HT-29 (cell line): ENCODE results near the gene TAB3. TPM values are rescaled to one million over a fixed set of nuclear protein-coding genes. Genes with fewer than 3 reads are reported as not detected.
"Not testable (repeated sequence)": the region's sequence is repeated elsewhere in the genome, so short reads cannot be mapped to it uniquely, and the experiment has no call there.

Experiments
- DNase-seq: peaks from one replicate; pipeline ENCODE4 v3.0.0-alpha.2; 2015; ENCODE audit warnings: low spot score
- total RNA-seq: library from RNA; depleted of rRNA; stranded (reverse); fragments of >200 nt; shearing (Covaris generic); gene quantifications from 2 replicates; pipeline ENCODE4 v1.2.3, GENCODE V29; 2014

Gene TAB3
- total RNA-seq, 1 experiment from 2014 or later = 4.4 TPM

DNA sequence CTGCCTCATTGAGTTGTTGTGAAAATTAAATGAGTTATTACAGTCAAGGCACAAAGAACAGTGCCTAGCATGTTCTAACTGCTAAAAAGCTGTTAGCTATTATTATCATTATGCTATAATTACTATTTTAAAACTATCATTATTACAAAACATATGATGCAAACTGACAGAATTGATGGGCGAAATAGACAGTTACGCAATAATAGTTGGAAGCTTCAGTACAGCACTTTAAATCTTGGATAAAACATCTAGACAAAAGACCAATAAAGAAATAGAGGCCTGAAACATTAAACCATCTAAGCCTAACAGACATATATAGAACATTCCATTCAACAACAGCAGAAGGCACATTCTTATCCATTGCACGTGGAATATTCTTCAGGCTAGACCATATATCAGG is 73.0 kb downstream of the TAB3 start:
- DNase-seq = no peak

DNA sequence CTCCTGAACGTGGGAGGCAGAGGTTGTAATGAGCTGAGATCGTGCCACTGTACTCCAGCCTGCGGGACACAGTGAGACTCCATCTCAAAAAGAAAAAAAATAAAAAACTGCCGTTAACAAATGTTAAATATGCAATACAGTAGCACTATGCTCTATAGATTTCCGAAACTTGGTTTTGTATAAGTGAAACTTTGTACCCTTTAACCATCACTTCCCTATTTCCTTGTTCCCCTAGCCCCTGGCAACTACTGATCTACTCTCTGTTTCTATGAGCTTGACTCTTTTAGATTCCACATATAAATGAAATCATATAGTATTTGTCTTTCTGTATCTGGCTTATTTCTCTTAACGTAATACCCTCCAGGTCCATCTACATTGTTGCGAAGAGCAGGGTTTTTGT is 74.1 kb downstream of the TAB3 start:
- no peak for DNase-seq

DNA sequence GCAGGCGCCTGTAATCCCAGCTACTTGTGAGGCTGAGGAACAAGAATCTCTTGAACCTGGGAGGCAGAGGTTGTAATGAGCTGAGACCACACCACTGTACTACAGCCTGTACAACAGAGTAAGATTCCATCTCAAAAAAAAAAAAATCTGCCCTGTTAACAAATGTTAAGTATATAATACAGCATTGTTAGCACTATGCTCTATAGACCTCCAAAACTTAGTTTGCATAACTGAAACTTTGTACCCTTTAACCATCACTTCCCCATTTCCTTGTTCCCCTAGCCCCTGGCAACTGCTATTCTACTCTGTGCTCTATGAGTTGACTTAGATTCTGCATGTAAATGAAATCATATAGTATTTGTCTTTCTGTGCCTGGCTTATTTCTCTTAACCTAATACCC is 76.7 kb downstream of the TAB3 start:
- DNase-seq = no peak

DNA sequence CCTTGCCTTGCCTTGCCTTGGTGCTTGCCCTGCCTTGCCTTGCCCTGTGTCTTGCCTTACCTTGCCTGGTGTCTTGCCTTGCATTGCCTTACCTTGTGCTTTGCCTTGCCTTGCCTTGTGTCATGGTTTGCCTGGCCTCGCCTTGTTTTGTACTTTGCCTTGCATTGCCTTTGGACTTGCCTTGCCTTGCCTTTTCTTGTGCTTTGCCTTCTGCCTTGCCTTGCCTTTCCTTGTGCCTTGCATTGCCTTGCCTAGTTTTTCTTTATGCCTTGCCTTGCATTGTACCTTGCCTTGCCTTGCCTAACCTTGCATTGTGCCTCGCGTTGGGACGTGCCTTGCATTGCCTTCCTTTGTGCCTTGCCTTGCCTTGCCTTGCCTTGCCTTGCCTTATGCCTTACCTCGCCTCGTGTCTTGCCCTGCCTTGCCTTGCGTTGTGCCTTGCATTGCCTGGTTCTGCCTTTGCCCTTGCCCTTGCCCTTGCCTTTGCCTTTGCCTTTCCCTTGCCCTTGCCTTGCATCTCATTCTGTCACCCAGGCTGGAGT is 82.8 kb downstream of the TAB3 start:
- no peak for DNase-seq

DNA sequence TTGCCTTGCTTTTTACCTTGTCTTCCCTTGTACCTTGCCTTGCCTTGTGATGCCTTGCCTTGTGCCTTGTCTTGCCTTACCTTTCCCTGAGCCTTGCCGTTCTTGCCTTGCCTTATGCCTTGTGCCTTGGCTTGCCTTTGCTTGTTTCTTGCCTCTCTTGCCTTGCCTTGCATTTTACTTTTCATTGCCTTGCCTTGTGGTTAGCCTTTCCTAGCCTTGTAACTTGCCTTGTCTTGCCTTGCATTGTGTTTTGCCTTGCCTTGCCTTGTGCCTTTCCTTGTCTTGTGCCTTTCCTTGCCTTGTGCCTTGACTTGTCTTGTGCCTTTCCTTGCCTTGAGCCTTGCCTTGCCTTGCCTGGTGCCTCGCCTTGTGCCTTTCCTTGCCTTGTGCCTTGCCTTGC is 84.6 kb downstream of the TAB3 start:
- no peak for DNase-seq

DNA sequence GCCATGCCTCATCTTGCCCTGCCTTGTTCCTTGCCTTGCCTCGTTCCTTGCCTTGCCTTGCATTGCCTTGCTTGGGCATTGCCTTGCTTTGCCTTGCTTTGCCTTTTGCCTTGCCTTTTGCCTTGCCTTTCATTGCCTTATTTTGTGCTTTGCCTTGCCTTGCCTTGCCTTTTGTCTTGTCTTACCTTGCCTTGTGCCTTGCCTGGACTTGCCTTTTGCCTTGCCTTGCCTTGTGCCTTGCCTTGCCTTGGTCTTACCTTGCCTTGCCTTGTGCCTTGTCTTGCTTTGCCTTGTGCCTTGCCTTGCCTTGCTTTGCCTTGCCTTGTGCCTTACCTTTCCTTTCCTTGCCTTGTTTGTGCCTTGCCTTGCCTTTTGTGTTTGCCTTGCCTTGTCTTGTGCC is 88.2 kb downstream of the TAB3 start:
- DNase-seq = no peak

DNA sequence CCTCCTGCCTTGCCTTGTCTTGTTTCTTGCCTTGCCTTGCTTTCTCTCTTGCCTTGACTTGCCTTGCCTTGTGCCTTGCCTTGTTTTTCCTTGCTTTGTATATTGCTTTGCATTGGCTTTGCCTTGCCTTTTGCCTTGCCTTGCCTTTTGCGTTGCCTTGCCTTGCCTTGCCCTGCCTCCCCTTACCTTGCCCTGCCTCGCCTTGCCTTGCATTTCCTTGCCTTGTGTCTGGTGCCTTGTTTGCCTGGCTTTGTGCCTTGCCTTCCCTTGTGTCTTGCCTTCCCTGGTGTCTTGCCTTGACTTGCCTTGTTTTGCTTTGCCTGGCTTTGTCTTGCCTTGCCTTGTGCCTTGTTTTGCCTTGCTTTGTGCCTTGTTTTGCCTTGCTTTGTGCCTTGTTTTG is 89.7 kb downstream of the TAB3 start:
- DNase-seq = no peak

DNA sequence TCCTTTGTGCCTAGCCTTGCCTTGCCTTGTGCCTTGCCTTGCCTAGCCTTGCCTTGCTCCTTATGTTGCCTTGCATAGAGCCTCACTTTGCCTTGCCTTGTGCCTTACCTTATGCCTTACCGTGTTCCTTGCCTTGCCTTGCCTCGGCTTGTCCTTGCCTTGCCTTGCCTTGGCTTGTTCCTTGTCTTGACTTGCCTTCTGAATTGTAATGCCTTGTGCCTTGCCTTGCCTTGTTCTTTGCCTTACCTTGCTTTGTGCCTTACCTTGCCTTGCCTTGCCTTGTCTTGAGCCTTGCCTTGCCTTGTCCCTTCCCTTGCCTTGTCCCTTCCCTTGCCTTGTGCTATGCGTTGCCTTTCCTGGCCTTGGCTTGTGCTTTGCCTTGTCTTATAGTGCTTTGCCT is 90.2 kb downstream of the TAB3 start:
- DNase-seq = no peak

DNA sequence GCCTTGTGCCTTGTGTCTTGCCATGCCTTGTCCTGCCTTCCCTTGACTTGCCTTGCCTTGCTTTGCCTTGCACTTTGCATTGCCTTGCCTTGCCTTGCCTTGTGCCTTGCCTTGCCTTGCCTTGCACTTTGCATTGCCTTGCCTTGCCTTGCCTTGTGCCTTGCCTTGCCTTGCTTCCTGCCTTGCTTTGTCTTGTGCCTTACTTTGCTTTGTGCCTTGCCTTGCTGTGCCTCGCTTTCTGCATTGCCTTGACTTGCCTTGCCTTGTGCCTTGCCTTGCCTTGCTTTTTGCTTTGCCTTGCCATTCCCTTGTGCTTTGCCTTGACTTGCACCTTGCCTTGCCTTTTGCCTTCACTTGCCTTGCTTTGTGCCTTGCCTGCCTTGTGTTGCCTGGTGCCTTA is 91.8 kb downstream of the TAB3 start:
- DNase-seq = not testable (repeated sequence)

DNA sequence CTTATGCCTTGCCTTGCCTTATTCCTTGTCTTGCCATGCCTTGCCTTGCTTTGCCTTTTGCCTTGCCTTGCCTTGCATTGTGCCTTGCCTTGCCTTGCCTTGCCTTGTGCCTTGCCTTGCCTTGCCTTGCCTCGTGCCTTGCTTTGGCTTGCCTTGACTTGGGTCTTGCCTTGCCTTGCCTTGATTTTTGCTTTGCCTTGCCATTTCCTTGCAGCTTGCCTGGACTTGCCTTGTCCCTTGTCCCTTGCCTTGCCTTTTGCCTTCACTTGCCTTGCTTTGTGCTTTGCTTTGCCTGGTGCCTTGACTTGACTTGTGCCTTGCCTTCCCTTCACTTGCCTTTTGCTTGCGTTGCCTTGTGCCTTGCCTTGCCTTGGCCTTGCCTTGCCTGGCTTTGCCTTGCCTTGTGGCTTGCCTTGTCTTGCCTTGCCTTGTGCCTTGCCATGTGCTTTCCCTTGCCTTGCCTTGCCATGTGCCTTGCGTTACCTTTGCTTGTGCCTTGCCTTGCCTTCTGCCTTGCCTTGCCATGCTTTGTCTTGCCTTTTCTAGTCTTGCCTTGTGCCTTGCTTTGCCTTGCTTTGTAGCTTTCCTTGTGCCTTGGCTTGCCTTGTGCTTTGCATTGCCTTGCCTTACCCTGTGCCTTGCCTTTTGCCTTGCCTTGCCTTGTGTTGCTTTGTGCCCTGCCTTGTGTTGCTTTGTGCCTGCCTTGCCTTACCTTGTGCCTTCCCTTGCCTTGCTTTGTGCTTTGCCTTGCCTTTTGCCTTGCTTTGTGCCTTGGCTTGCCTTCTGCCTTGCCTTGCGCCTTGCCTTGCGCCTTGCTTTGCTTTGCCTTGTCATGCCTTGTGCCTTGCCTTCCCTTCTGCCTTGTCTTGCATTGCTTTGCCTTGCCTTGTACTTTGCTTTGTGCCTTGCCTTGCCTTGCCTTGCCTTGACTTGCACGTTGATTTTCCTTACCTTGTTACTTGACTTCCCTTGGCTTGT is 92.8 kb downstream of the TAB3 start:
- DNase-seq = no peak

DNA sequence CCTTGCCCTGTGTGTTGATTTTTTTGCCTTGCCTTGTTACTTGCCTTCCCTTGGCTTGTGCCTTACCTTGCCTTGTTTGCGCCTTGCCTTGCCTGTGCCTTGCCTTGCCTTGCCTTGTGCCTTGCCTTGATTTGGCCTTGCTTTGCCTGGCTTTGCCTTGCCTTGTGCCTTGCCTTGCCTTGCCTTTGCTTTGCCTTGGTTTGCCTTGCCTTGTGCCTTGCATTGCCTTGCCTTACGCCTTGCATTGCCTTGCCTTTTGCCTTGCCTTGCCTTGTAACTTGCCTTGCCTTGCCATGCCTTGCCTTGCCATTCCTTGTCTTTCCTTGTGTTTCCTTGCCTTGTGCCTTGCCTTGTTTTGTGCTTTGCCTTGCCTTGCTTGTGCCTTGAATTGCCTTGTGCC is 94.6 kb downstream of the TAB3 start:
- no peak for DNase-seq

DNA sequence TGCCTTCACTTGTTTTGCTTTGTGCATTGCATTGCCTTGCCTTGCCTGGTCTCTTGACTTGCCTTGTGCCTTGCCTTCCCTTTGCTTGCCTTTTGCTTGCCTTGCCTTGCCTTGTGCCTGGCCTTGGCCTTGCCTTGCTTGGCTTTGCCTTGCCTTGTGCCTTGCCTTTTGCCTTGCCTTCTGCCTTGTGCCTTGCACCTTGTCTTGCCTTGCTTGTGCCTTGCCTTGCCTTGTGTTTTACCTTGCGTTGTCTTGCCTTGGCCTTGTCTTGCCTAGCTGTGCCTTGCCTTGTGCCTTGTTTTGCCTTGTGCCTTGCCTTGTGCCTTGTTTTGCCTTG is 95.3 kb downstream of the TAB3 start:
- DNase-seq = no peak

DNA sequence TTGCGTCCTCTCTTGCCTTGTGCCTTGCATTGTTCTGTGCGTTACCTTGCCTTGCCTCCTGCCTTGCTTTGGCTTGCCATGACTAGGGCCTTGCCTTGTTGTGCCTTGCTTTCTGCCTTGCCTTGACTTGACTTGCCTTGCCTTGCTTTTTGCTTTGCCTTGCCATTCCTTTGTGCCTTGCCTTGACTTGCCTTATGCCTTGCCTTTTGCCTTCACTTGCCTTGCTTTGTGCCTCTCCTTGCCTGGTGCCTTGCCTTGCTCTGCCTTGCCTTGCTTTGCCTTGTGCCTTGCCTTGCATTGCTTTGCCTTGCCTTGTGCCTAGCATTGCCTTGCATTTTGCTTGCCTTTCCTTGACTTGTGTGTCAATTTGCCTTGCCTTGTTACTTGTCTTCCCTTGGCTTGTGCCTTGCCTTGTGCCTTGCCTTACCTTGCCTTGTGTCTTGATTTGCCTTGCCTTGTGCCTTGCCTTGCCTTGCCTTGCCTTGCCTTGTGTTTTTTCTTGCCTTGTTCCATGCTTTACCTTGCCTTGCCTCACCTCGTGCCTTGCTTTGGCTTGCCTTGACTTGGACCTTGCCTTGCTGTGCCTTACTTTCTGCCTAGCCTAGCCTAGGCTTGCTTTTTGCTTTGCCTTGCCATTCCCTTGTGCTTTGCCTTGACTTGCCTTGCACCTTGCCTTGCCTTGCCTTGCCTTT is 95.8 kb downstream of the TAB3 start:
- no peak for DNase-seq

DNA sequence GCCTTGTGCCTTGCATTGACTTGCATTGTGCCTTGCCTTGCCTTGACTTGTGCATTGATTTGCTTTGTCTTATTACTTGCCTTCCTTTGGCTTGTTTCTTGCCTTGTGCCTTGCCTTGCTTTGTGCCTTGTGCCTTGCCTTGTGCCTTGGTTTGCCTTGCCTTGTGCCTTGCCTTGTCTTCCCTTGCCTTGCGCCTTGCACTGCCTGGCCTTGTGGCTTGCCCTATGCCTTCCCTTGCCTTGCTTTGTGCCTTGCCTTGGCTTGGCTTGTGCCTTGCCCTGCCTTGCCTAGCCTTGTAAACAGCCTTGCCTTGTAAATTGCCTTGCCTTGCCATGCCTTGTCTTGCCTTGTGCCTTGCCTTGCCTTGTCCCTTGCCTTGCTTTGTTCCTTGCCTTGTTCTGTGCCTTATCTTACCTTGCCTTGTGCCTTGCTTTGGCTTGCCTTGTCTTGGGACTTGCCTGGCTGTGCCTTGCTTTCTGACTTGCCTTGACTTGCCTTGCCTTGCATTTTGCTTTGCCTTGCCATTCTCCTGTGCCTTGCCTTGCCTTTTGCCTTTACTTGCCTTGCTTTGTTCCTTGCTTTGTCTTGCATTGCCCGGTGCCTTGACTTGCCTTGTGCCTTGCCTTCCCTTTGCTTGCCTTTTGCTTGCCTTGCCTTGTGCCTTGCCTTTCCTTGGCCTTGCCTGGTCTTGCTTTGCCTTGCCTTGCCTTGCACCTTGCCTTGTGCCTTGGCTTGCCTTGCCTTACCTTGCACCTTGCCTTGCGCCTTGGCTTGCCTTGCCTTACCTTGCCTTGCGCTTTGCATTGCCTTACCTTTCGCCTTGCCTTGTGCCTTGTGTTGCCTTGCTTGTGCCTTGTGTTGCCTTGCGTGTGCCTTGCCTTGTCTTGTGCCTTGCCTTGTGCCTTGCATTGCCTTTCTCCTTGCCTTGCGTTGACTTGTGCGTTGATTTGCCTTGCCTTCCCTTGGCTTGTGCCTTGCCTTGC is 97.5 kb downstream of the TAB3 start:
- no peak for DNase-seq

DNA sequence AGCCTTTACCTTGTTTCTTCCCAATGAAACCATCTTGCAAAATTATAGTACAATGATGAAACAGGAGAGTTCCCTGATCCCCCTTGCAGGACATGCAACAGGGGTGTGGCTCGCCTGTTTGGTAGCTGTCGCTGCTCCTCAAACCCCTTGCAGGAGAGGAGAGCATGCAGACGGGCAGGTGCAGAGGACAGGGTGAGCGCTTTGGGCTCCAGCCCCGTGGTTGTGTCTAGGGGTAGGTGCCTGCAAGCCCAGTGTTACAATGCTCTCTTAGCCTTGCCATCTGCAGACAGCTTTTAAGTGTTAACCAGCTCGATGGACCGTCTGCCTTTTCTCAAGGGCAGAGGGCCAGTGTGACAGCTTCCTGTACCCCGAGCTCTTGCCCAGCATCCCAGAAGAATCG is 102.0 kb downstream of the TAB3 start:
- no peak for DNase-seq

DNA sequence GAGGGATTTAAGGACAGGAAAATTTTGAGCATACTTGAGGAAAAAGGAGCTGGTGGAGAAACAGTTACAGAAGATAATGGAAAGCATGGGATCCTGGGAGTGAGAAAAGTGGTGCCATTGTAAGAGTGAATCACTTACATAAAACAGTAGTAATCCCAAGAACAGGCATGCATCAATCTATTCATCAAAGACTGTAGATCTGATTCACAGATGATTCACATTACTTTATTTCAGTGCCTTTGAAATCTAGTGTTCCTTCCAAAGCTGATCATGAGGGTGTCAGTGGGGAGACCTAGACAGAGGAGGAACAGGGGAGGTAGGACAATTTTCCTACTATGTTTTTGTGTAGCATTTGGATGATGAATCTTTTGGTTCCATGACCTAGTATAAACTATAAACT is 102.7 kb downstream of the TAB3 start:
- no peak for DNase-seq

DNA sequence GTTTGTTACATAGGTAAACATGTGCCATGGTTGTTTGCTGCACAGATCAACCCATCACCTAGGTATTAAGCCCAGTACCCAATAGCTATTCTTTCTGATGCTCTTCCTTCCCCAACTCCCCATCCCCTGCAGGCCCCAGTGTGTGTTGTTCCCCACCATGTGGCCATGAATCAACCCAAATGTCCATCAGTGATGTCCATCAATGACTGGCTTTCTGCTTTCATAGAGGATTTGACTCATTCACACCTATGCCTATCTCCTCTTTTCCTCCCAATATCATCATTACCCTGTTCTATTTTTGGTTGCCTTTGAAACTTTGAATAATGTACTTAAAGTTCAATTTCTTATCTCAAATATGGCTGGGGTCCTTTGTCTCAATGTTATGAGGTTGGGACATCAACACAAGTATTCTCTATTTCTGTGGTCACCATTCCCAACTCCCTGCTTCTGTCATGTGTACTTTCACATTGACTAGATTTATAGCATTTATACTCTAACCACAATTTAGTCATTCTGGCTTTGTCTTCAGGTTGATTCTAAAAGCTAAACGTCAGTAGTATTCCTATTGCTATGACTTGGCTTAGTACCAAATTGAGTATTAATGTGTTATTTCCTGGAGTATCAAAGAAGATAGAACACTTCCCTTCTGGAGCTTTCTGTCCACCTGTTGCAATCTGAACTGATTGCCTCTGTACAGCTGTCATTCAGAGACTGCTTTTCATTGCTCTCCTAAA is 107.2 kb downstream of the TAB3 start:
- DNase-seq = no peak

DNA sequence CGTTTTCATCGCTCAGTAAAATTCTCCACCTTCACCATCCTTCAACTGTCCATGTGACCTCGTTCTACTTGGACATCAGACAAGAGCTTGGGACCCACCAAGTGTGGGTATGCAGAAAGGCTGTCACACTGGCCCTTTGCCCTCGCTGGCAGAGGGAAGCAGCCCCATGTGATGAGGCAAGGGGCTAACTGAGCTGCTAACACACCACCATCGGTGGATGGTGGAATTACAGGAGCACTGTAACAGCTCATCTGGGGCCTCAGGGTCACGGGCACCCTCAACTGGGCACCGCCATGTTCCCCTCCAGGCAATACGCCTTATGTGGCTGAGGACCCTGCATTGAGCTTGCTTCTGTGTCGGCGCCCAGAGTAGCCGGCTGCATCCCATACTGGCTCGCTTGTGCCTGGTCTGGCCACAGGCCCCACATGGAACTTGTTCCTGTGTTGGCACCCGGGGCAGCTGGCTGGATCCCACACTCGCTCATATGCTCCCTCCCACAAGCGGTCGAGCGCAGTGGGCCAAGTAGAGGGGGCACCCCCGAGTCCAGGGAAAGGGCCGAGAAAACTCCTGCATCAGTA is 109.5 kb downstream of the TAB3 start:
- no peak for DNase-seq

DNA sequence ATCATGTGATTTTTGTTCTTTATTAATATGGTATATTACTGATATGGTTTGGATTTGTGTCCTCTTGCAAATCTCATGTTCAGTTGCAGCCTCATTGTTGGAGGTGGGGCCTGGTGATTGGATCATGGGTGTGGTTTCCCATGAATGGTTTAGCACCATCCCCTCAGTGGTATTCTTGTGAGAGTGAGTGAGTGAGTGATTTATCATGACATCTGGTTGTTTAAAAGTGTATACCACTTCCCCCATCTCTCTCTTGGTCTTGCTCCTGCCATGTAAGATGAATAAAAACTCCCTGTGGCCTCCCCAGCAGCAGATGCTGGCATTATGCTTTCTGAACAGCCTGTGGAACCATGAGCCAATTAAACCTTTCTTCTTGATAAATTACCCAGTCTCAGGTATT is 111.5 kb downstream of the TAB3 start:
- no peak for DNase-seq
